Measurements from ENCODE around the gene DDX1. TPM values are rescaled to one million over a fixed set of nuclear protein-coding genes. Genes with fewer than 3 reads are reported as not detected.
A peak's percentile ranks its signal among the peaks of the same experiment; 100 is the strongest.

DDX1 gene
- total and polyA plus RNA-seq, 2 experiments from 2014 or later, result 99.9 to 102 TPM

- TF ChIP-seq CREB1 (CRISPR knock-in tag; IDR thresholded peaks at IDR 0.05; ENCODE audit: low read depth) (no peak), ZNF462 (CRISPR knock-in tag; IDR thresholded peaks at IDR 0.05) (0 out of 2 replicates have a peak, but pooled peaks have one; percentile 14)
Measured at GRCh38 chr2:15577071-15577735, 14.5 kb upstream of the DDX1 start (continued).

DNA sequence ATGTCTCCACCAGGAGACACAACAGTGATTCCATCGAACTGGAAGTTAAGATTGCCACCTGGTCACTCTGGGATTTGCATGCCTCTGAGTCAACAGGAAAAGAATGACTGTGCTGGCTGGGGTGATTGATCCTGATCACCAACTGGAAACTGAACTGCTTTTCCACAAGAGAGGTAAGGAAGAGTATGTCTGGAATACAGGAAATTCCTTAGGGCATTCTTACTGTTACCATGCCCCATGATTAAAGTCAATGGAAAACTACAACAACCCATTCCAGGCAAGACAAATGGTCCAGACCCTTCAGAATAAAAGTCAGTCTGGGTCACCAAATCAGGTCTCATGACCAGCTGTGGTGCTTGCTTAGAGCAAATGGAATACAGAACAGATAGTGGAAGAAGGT, 12.0 kb upstream of the DDX1 start:
- peaks cover 4% of the 10 kb centered on the region for H3K4me1 Mint-ChIP-seq
- ATAC-seq, result no peak
- DNase-seq (ENCODE audit: low spot score), result peak; percentile 42

More for the DNA sequence above, 12.0 kb upstream of the DDX1 start:
- Histone ChIP-seq H3K79me2 (replicated peaks; ENCODE audit: insufficient read depth) (no peaks in the 10 kb centered on the region), H3K4me3 (no peak overlapping the region), H4K20me1 (replicated peaks; ENCODE audit: insufficient read depth) (no peaks in the 10 kb centered on the region), H3K36me3 (ENCODE audit: insufficient read depth) (no peaks in the 10 kb centered on the region), H2AFZ (no peak overlapping the region), H3K4me1 (ENCODE audit: insufficient read depth) (no peaks in the 10 kb centered on the region), H3K4me2 (no peak overlapping the region), H3K9me2 (ENCODE audit: insufficient read depth) (no peaks in the 10 kb centered on the region; the same call in 1 of the 2 replicates), H3F3A (replicated peaks; ENCODE audit: low read depth) (no peaks in the 10 kb centered on the region), H3K27ac (ENCODE audit: low read depth) (no peak overlapping the region), H3K27me3 (ENCODE audit: insufficient read depth) (no peaks in the 10 kb centered on the region)
- Mint-ChIP-seq H3K9me3 (no peaks in the 10 kb centered on the region), H3K27me3 (ENCODE audit: insufficient read depth, low read depth, poor library complexity) (peaks cover 2% of the 10 kb centered on the region), H3K4me3 (no peak overlapping the region), H3K36me3 (ENCODE audit: low read depth) (no peaks in the 10 kb centered on the region), H3K27ac (0 out of 2 replicates have a peak overlapping the region, but pooled peaks have one; percentile 32)
- TF ChIP-seq ZNF462 (CRISPR knock-in tag; IDR thresholded peaks at IDR 0.05) (no peak), STAT1 (IDR thresholded peaks at IDR 0.05; ENCODE audit: unreplicated experiment) (no peak)

Measured in GM23338 (cell line).